ENCODE measurements around the gene TMEM255B. TPM values are rescaled to one million over a fixed set of nuclear protein-coding genes. Genes with fewer than 3 reads are reported as not detected.

The TMEM255B gene
- total RNA-seq, 2 experiments from 2014 or later: 1.0 to 1.2 TPM

DNA sequence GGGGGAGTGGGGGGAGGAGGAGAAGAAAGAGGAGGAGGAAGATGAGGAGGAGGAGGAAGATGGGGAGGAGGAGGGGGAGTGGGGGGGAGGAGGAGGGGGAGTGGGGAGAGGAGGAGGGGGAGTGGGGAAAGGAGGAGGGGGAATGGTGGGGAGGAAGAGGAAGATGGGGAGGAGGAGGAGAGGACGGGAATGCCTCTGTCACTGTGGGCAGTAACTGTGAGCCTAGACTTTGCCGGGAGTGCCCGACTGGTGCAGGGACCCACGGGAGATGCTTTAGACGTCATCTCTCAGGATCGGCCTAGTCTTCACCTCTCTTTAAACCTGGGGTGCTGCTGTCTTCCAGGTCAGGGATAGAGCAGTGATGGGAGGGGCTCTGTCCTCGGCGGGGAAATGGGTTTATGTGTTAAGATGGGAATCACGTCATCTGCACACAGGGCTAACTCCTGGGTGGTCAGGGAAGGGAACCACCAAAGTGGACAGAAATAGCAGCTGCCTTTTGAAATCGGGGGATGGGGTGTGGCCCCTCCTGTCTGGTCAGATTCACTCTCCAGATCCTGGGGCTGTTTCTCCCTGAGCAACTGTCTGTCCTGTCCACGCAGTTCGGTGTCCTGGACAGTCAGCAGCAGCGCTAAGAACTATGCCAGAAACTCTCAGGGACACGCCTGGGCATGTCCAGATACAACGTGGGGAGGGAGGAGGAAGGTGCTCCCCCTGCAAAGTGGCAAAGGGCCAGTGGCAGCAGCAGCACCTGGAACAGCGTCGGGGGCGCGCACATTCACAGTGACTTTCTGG is 77.9 kb downstream of the TMEM255B start:
- TF ChIP-seq CTCF (IDR thresholded peaks at IDR 0.05): no peak
- Mint-ChIP-seq H3K4me3 (no peak overlapping the region), H3K27ac (no peak overlapping the region), H3K9me3 (no peaks in the 10 kb centered on the region), H3K36me3 (ENCODE audit: low read depth) (no peaks in the 10 kb centered on the region), H3K4me1 (ENCODE audit: low read depth) (peaks cover 15% of the 10 kb centered on the region), H3K27me3 (no peaks in the 10 kb centered on the region)
- H3K9me3 ChIP-seq (ENCODE audit: control insufficient read depth in 1 of 2, insufficient read depth in 1 of 2, low read length in 2 of 2): peaks cover 0 to 22% of the 10 kb centered on the region in 2 experiments
- DNase-seq (no peak), ATAC-seq (ENCODE audit: poor library complexity) (no peak)
- H3K27ac ChIP-seq (ENCODE audit: low read depth in 1 of 2, low read length in 2 of 2): no peak overlapping the region
- ChIA-PET POLR2A (no interaction called here), CTCF (no interaction called here)
- H3K27me3 ChIP-seq (ENCODE audit: control insufficient read depth in 1 of 2, insufficient read depth in 2 of 2, low read length in 2 of 2): no peaks in the 10 kb centered on the region
- peaks cover 2% of the 10 kb centered on the region for H3K36me3 ChIP-seq (ENCODE audit: insufficient read depth, low read length)
- intact Hi-C loops (cut with DNase I, micrococcal nuclease): no loop called here
- H3K4me3 ChIP-seq (ENCODE audit: low read length): no peak overlapping the region
- peaks cover 21% of the 10 kb centered on the region for H3K4me1 ChIP-seq (ENCODE audit: insufficient read depth, low read length)

DNA sequence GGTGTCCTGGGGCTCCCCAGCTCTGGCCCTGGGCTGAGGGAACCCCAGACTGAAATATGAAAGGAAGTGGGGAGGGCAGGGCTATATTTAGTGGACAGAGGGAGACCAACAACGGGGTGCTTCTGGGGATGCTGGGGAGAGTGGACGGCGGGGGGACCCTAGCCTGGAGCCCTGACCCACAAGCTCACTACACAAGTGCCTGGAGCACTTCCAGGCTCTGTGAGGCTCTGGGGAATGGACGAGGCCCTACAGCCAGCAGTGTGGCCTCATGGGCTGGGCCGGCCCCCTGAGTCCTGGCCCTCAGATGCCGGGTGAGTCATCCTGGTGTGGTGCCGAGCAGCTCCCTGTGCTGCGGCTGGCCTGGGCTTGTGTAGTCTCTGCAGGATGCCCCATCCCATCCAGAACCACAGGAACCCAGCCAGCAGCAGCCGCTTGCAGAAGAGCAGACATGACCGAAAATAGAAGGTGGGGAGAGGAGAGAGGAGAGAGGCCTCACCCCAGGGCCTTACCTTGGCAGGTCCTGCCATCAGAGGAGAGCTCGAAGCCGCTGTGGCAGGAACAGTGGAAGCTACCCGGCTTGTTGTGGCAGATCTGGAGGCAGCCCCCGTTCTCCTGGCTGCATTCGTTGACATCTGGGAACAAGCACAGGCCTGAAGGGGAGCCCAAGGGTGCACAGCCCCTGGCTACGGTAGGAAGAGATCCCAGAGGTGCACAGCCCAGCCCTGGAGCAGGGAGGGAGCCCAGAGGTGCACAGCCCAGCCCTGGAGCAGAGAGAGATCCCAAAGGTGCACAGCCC is 78.7 kb downstream of the TMEM255B start:
- Histone ChIP-seq H3K4me1 (ENCODE audit: insufficient read depth, low read length) (peaks cover 23% of the 10 kb centered on the region), H3K27me3 (ENCODE audit: control insufficient read depth in 1 of 2, insufficient read depth in 2 of 2, low read length in 2 of 2) (no peaks in the 10 kb centered on the region), H3K36me3 (ENCODE audit: insufficient read depth, low read length) (peaks cover 2% of the 10 kb centered on the region), H3K4me3 (ENCODE audit: low read length) (no peak overlapping the region), H3K27ac (ENCODE audit: low read depth in 1 of 2, low read length in 2 of 2) (no peak overlapping the region), H3K9me3 (ENCODE audit: control insufficient read depth in 1 of 2, insufficient read depth in 1 of 2, low read length in 2 of 2) (peaks cover 0 to 30% of the 10 kb centered on the region in 2 experiments)
- intact Hi-C loops (cut with DNase I, micrococcal nuclease): no loop called here
- DNase-seq (no peak), ATAC-seq (ENCODE audit: poor library complexity) (no peak)
- Mint-ChIP-seq H3K36me3 (ENCODE audit: low read depth) (no peaks in the 10 kb centered on the region), H3K4me1 (ENCODE audit: low read depth) (peaks cover 17% of the 10 kb centered on the region), H3K4me3 (no peak overlapping the region), H3K9me3 (no peaks in the 10 kb centered on the region), H3K27me3 (no peaks in the 10 kb centered on the region), H3K27ac (no peak overlapping the region)
- CTCF ChIA-PET: no interaction called here
- TF ChIP-seq CTCF (IDR thresholded peaks at IDR 0.05): no peak
- POLR2A ChIA-PET: no interaction called here

DNA sequence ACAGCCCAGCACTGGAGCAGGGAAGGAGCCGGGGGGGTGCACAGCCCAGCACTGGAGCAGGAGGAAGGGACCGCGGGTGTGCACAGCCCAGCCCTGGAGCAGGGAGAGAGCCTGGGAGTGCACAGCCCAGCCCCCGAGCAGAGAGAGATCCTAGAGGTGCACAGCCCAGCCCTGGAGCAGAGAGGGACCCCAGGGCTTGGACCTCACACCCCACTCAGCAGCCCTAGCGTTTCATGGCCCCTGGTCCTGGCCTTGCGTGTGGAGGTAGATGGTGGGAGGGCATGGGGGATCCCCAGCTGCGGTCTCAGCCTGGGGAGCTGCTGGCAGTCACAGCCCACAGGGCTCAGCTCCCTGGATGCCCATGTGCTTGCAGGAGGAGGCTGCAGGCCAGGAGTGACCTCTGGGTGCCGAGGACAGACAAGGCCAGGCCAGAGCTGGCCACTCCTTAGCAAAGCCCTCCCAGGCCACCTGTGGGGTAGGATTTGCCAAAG is 79.7 kb downstream of the TMEM255B start:
- intact Hi-C loops (cut with DNase I, micrococcal nuclease): no loop called here
- Histone ChIP-seq H3K4me1 (ENCODE audit: insufficient read depth, low read length) (peaks cover 30% of the 10 kb centered on the region), H3K27ac (ENCODE audit: low read depth in 1 of 2, low read length in 2 of 2) (no peak overlapping the region), H3K4me3 (ENCODE audit: low read length) (no peak overlapping the region), H3K27me3 (ENCODE audit: control insufficient read depth in 1 of 2, insufficient read depth in 2 of 2, low read length in 2 of 2) (no peaks in the 10 kb centered on the region), H3K9me3 (ENCODE audit: control insufficient read depth in 1 of 2, insufficient read depth in 1 of 2, low read length in 2 of 2) (peaks cover 0 to 34% of the 10 kb centered on the region in 2 experiments), H3K36me3 (ENCODE audit: insufficient read depth, low read length) (peaks cover 2% of the 10 kb centered on the region)
- CTCF ChIA-PET: no interaction called here
- DNase-seq (no peak), ATAC-seq (ENCODE audit: poor library complexity) (no peak)
- Mint-ChIP-seq H3K4me3 (no peak overlapping the region), H3K4me1 (ENCODE audit: low read depth) (peaks cover 17% of the 10 kb centered on the region), H3K9me3 (no peaks in the 10 kb centered on the region), H3K36me3 (ENCODE audit: low read depth) (no peaks in the 10 kb centered on the region), H3K27me3 (no peaks in the 10 kb centered on the region), H3K27ac (no peak overlapping the region)
- no peak for TF ChIP-seq CTCF (IDR thresholded peaks at IDR 0.05)
- POLR2A ChIA-PET: no interaction called here

All from CD4-positive, alpha-beta T cell (primary cell).